VCaP (cell line): ENCODE data around the gene KLHL29.

Source experiments
- H3K27ac ChIP-seq: fragments of 450-650 bp; 2 replicates; pipeline ENCODE4 v1.5.1; 2017
- CTCF ChIP-seq: fragments of 450-650 bp; conservative IDR thresholded peaks from 2 replicates; pipeline ENCODE4 v1.5.1; 2017; ENCODE audit warnings: mild to moderate bottlenecking, moderate library complexity

Gene KLHL29

GRCh38 chr2:23685706-23686105 lies 300.7 kb downstream of the KLHL29 start:
- H3K27ac ChIP-seq = no peak overlapping the region
- TF ChIP-seq CTCF = no peak

GRCh38 chr2:23686405-23687029 lies 301.5 kb downstream of the KLHL29 start:
- no peak for TF ChIP-seq CTCF
- H3K27ac ChIP-seq = no peak overlapping the region

GRCh38 chr2:23687214-23687613 lies 302.2 kb downstream of the KLHL29 start:
- no peak overlapping the region for H3K27ac ChIP-seq
- TF ChIP-seq CTCF = no peak

GRCh38 chr2:23687713-23688112 lies 302.7 kb downstream of the KLHL29 start:
- no peak for TF ChIP-seq CTCF
- no peak overlapping the region for H3K27ac ChIP-seq

- no peak for TF ChIP-seq CTCF
- H3K27ac ChIP-seq = no peak overlapping the region
Measured at GRCh38 chr2:23688486-23689130, 303.6 kb downstream of the KLHL29 start.

GRCh38 chr2:23689131-23689700 lies 304.2 kb downstream of the KLHL29 start:
- no peak for TF ChIP-seq CTCF

GRCh38 chr2:23689891-23690290 lies 304.9 kb downstream of the KLHL29 start:
- no peak overlapping the region for H3K27ac ChIP-seq
- no peak for TF ChIP-seq CTCF

More at GRCh38 chr2:23689131-23689700, 304.2 kb downstream of the KLHL29 start:
- no peak overlapping the region for H3K27ac ChIP-seq
